GM18499 (cell line): Measurements from ENCODE around the gene CDK5RAP3.

Source experiments
- ATAC-seq: cut with Tn5 transposase; IDR thresholded peaks from one replicate; pipeline ENCODE4 v1.9.1; 2021; ENCODE audit warnings: moderate number of reproducible peaks; ENCODE audit not compliant: insufficient read depth, unreplicated experiment

CDK5RAP3 gene

GRCh38 chr17:47948706-47949196 lies 22.2 kb upstream of the CDK5RAP3 start:
- ATAC-seq, result no peak

GRCh38 chr17:47949197-47949759 lies 21.6 kb upstream of the CDK5RAP3 start:
- ATAC-seq, result no peak

- no peak for ATAC-seq
Measured at GRCh38 chr17:47949946-47950345, 21.0 kb upstream of the CDK5RAP3 start.

GRCh38 chr17:47950448-47950847 lies 20.5 kb upstream of the CDK5RAP3 start:
- ATAC-seq, result no peak

GRCh38 chr17:47952171-47953021 lies 18.5 kb upstream of the CDK5RAP3 start:
- no peak for ATAC-seq

GRCh38 chr17:47953909-47954308 lies 17.0 kb upstream of the CDK5RAP3 start:
- no peak for ATAC-seq

- no peak for ATAC-seq
Measured at GRCh38 chr17:47955497-47956461, 15.1 kb upstream of the CDK5RAP3 start.

GRCh38 chr17:47956791-47957590 lies 13.9 kb upstream of the CDK5RAP3 start:
- ATAC-seq, result no peak

- ATAC-seq, result no peak
Measured at GRCh38 chr17:47957591-47958490, 13.1 kb upstream of the CDK5RAP3 start, which contains the start of gene PRR15L. Gene PRR15L, minus strand, starts transcription at chr17:47957883. Its CDS starts 4,649 bp downstream, at chr17:47953234.

GRCh38 chr17:47959825-47960655 lies 10.9 kb upstream of the CDK5RAP3 start:
- ATAC-seq, result no peak

GRCh38 chr17:47961406-47961805 lies 9.5 kb upstream of the CDK5RAP3 start:
- no peak for ATAC-seq

GRCh38 chr17:47962901-47963300 lies 8.0 kb upstream of the CDK5RAP3 start:
- ATAC-seq, result no peak

- ATAC-seq, result no peak
Measured at GRCh38 chr17:47964856-47965255, 6.1 kb upstream of the CDK5RAP3 start.

- ATAC-seq, result no peak
Measured at GRCh38 chr17:47966079-47966519, 4.8 kb upstream of the CDK5RAP3 start.

- ATAC-seq, result no peak
Measured at GRCh38 chr17:47967607-47968252, 3.2 kb upstream of the CDK5RAP3 start.

- no peak for ATAC-seq
Measured at GRCh38 chr17:47968836-47969235, 2.1 kb upstream of the CDK5RAP3 start.
